ENCODE data around the gene RASAL2. TPM values are rescaled to one million over a fixed set of nuclear protein-coding genes. Genes with fewer than 3 reads are reported as not detected.

The RASAL2 gene
- total RNA-seq (2014; rRNA removed; shearing (Covaris generic)) = 3.6 and 5.3 TPM in 2 replicates

DNA sequence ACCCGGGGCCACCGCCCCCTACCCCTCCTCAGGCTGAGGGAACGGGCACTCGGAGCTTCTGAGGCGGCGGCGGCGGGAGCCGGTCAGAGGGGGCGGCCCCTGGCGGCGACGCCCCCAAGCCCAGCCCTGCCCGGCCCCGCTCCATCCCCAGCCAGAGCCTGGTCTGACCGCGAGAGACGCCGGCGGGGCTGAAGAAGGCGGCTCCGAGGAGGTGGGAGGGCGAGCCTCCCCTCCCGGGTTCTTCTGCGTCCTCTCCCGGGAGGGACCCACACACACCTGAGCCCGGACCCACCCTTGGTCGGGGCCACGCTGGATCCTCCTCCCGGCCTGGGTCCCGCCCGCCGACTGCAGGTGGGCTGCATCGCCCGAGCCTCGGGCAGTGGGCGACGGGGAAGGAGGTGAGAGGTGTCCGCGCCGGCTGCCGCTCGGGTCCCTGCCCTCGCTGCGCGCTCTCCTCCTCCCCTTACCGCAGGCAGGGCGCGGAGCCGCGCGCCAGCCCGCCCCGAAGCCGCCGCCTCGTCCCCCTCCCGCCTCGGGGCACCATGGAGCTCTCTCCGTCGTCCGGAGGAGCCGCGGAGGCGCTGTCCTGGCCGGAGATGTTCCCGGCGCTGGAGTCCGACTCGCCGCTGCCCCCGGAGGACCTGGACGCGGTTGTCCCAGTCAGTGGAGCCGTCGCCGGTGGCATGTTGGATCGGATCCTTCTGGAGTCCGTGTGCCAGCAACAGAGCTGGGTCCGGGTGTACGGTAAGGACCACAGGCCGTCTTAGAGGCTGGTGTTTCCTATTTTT, at the start of gene RASAL2:
Gene RASAL2, plus strand, starts transcription at position 154 of the 788 bp plus-strand sequence. Its CDS starts 389 bp downstream, at position 543.
- peak; percentile 25 for DNase-seq (ENCODE audit: low spot score)

DNA sequence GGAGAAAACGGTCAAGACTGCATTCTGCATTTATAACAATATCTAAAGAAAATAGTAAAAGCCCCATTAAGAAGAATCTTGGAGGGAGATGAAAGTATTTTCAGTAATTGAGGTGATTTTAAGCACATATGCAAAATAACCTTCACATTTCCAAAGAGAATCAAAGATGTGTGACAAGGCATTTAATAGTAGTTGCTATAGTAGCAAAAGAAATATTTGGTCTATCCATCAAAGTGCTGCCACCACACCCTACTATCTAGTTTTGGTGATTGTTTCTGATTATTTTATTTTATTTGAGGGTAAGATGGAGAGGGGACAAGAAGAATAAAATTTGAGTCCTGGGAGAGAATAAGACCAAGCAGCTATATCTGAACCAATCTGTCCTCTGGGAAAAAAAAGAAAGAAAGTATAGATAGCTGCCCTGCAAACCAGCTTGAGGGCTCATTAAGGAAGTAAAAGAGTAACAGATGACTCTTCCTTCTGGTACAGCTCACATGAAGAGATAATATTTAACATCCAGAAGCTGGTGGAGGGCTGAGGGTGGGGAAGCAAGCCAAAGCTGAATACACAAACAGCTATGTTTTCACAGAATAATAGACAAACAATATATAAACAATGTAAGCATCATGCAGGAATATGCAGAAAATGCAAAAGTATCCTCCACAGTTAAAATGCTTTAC, 47.2 kb upstream of the RASAL2 start:
- no peak for DNase-seq (ENCODE audit: low spot score)

DNA sequence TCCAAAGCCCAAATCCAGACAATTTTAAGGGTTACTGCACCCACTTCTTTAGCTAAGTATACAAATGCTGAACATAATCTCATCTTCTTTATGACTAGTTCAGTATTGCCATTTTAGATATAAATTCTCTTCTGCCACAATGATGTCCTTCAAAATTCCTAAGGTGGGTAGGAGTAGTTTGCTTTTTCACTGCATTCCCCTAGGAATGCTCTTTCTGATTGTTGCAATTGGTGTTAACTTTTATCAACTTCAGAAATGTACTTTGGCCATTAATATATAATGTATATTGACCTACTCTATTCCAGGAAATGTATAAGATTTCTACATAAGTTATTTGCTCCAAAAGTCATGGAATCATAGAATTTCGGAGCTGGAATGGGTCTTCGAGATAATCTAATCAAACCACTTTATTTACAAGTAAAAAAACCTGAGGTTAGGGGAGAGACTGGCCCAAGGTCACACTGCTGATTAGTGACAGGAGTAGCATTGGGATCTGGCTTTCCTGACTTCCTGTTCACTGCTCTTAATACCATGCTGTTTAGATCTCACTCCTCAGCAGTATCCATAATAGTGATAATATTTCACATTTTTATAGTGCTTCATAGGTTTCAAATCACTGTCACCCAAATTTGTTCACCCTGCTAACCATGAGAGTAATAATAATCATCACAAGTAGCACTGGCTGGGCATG, 46.4 kb upstream of the RASAL2 start:
- no peak for DNase-seq (ENCODE audit: low spot score)

DNA sequence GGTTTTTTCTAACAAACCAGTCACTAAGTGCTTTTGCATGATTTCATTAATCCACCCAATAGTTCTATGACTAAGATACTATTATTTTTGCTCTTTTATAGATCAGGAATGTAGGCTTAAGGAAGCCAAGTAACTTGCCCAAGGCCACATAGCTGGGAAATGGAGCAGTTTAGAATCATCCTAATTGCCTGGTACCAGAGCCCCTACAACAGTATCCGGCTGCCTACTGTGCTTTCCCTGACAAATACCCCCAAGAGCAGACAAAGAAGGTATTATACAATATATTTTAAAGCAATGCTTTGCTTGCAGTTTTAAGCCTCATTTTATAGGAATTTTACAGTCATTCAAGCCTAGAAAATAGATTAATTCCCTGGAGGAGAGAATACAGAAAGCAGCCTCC, 45.5 kb upstream of the RASAL2 start:
- DNase-seq (ENCODE audit: low spot score) = no peak

DNA sequence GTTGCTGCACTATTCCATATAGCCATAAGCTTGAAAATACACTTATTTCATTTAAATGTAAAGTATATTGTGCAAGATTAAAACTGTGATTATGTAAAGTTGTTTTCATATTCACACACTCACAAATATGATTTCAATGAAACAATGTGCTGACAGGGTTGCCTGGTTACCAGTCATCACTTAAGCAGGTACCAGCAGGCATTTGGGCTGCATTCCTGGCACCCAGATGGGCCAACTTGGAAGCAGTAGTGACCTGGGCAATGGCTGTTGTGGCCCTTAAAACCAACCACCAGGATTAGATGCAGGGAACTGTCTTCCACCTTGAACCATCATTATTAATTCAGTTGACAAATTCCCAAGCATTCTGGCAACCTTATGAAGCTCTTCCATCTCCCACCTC, 45.0 kb upstream of the RASAL2 start:
- no peak for DNase-seq (ENCODE audit: low spot score)

DNA sequence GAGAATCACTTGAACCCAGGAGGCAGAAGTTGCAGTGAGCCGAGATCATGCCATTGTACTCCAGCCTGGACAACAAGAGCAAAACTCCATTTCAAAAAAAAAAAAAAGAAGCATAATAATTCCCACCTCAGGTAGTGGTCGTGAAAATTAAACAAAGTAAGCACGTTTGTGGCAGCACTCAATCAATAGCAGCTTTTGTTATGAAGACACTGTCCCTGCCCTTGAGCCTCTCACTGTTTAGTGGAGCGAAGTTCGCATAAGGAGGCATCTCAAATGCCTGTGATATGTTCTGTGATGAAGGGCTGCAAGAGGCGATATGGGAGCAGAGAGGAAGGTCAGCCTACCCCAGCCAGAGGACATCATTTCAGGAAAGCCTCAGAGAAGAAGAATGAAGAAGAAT, 43.8 kb upstream of the RASAL2 start:
- DNase-seq (ENCODE audit: low spot score) = no peak

DNA sequence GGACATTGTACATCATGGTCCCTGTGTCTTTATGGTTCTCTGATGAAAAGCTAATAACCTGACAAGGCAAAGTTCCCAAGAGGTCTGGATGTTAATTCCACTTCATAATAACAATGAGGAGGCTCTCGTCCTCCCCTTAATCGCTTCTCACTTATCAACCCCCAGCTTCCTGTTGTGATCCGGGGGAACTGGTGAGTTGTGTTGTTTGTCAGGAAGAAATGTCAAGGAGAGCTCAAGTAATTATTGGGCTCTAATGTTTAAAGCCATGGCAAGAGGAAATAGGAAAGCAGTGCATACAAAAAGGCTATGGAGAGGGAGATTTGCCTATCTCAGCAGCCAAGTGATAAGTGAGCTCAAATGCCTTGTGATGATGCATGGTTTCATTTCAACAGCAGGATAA, 42.8 kb upstream of the RASAL2 start:
- no peak for DNase-seq (ENCODE audit: low spot score)

DNA sequence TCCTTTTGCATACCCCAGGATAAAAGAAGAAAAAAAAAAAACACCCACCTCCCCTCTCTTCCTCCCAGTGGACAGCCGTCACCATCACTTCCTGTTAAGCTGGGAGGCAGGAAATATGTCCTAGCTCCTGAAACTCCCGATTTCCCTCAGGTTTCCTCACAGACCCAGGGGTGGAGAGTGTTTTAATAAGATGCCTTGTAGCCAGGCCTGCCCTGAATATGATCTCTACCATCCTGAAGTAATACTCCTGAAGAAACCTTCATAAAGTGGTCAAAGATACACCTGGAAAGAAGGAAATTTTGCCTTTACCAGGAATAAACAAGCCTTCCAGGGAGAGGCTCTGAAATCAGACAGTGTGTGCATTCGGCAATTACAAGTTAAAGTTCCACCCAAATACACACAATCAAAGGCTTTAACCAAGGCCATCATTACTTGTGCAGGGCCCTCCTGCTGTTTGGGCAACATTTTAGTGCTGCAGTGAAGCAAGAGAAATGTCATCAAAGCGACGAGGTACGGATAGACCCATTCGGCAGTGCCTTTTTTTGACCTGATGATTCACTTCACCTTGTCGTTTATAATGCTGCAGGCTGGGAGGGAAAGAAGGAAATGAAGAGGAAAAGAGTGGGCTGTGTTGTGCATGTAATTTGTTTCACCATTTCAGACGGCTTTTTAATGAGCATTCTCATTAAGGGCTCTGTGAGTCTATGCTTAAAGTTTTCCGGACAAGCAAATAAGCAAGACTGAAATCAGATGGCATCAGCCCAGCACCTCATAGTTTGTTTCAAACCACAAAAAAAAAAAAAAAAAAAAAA, 41.0 kb upstream of the RASAL2 start:
- peak; percentile 21 for DNase-seq (ENCODE audit: low spot score)

DNA sequence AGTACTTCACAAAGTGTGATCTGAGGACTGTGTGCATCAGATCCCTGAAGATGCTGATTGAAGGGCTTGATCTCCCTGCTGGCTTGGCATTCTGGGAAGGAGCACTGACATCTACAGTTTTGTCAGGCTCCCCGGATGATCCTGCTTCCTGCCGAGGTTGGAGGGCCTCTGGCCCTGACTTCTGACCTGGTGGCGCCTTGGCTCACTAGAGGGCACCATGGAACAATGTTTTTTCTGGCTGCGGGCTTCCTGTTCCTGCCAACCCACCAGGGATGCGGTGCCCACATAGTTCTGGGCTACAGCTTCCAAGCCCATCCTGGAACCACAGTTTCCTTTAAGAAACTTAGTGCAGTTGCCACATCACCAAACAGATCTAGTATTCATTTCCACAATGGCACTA, 38.8 kb upstream of the RASAL2 start:
- DNase-seq (ENCODE audit: low spot score) = peak; percentile 56

DNA sequence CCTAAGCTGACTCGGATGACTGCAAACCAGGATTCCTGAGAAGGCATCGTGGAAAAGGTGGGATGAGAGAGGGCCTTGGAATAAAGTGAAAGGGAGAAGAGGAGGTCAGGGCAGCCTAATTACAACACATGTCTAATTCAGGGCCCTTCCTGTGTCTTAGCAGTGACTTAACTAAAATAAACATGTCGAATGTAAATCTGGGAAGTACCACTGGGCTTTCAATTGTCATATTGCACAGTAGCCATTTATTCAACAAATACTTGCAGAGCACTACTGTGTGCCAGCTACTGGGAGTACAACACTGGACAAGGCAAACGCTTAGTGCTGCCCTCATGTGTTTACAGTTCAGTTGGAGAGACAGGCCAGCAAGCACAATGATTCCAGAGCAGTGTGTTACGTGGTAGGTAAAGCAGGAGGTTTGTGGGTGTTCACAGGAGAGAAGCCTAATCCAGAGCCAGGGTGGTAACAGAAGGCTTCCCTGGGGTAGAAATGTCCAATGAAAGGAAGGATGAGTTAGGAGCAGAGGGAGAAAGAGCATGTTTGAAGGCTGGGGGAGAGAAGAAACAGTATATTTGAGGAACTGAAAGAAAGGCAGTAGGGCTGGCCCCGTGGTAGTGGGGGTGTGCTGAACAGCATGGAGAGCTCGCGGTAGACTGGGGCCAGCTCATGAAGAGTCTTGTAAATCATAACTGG, 38.0 kb upstream of the RASAL2 start:
- DNase-seq (ENCODE audit: low spot score) = peak; percentile 44

DNA sequence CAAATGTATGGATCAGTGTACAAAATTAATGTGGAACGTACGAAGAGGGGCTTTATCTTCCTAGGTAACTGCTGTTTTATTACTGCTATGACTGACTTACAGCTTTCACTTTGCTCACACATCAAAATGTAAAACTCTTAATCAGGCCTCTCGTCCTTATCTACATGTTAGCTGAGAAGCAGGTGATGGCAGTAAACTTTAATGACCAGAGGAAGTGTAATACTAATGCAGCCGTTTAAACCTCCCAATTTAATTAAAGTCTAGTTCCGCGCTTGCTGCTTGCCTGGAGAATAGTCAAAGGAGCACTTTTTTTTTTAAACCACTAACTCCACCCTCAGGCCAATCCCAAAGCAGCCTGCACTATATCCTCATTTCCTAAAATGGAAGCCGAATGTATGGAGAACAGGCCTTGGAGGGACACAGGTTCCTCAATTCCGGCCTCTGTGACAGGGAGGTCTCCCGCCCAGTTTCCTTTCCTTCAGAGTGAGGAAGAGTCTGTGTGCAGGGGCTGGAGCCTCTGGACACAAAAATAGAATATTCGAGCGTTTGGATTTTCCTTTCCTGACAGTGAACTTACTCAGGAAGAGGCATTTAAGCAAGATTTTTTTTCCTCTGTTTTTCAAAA, 36.7 kb upstream of the RASAL2 start:
- no peak for DNase-seq (ENCODE audit: low spot score)

DNA sequence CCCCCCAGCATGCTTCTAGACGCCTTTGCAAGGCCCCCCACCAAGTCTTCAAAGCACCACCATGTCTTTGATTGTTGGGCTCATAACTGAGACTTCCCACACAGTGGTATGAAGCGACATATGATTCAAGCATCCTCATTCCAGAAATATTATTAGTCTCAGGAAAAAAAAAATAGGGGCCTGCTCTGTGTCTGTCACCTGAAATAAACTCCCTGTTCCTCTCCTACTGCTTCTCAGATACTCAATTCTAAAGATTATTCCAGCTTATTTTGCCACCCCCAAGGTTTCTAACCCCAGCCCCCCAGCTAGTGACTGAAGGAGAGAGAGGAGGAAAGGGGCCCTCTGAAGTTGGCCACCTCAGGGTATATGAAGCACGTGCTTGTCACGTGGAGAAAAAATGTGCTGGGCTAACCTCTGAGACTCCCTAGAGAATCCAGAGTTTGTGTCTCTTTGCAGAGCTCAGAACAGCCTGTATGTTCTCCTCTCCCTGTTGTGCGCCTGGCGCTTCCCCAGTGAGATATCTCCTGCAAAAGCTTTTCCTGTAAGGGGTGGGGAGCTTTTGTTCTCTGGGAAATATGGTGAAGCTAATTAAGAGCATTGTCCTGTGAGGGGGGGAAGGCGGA, 35.9 kb upstream of the RASAL2 start:
- DNase-seq (ENCODE audit: low spot score) = no peak

DNA sequence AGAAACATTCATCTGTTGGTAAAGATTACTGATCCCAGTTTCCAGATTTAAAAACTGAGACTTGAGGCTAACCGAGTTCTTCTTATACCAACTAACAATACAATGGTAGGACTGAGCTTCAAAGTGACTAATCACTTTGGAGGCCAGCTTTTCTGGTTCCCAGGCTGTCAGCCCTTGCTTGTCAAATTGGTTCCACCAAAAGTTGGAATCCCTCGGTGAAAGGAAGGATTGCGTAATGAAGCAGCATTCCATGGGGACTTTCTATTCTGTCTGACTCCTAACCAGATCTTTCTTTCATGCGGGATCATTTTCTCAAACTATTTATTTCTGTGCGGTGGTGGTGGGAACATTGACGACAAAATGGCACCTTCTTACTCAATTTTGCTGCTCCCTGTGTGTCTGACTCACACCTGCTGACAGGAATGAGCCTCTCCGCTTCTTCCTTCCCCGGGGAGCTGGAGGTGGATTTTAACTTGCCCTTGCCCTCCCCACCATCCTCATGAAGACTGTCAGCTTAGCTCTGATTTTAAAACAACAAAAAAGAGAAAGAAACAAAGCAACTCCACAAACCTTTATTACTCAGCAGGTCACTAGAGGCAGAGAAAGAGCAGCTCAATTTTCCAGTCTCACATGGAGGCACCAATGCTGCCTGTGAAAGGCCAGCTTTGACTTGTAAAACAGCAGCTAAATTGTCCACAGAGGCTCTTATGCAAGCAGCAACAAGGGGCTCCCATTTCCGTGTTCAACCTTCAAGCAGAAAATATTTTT, 32.9 kb upstream of the RASAL2 start:
- peak; percentile 28 for DNase-seq (ENCODE audit: low spot score)

DNA sequence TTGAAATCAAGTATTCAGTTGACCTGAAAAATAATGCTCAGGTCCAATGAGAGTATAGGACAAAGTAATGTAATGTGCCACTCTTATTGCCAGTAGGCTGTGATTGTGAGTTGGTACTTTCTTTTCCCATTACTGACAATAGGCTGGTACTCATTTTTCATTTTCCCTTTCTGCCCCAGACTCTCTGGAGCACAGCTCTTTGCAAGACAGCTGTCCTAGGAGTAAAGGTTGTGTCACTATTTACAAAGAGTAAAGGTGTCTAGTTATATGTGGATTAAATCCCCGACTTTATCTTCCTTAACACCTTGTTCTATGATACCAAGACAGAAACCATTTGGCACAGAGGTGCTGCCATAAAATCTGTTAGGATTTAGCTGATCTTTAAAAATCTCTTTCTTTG, 32.3 kb upstream of the RASAL2 start:
- no peak for DNase-seq (ENCODE audit: low spot score)

DNA sequence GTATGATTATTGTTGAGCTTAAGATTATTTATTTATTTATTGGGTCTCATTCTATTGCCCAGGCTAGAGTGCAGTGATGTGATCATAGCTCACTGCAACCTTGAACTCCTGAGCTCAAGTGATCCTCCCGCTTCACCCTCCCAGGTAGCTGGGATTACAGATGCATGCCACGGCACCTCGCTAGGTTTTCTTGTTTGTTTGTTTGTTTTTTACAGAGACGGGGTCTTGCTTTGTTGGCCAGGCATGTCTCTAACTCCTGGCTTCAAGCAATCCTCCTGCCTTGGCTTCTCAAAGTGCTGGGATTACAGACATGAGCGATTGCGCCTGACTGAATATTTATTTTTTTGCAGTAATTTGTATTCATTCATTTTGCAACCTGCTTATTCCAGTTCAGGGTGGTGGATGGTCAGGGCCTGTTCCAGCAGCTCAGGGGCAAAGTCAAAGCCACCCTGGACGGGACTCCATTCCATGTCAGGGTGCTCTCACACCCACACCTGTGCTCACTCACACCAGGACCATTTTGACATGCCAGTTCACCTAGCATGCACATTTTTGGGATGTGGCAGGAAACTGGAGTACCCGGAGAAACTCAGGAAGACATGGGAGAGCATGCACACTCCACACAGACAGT, 29.6 kb upstream of the RASAL2 start:
- no peak for DNase-seq (ENCODE audit: low spot score)

DNA sequence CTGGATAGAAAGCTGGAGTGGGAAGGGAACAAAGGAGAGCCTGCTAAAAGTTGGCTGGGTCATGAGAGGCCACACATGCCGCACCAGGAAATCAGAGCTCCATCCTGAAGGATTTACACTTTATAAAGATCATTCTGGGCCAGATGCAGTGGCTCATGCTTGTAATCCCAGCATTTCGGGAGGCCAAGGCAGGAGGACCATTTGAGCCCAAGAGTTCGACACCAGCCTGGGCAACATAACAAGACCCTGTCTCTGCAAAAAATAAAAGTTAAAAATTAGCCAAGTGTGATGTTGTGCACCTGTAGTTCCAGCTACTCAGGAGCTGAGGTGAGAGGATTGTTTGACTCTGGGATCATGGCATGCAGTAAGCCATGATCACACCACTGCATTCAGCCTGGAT, 28.7 kb upstream of the RASAL2 start:
- no peak for DNase-seq (ENCODE audit: low spot score)

DNA sequence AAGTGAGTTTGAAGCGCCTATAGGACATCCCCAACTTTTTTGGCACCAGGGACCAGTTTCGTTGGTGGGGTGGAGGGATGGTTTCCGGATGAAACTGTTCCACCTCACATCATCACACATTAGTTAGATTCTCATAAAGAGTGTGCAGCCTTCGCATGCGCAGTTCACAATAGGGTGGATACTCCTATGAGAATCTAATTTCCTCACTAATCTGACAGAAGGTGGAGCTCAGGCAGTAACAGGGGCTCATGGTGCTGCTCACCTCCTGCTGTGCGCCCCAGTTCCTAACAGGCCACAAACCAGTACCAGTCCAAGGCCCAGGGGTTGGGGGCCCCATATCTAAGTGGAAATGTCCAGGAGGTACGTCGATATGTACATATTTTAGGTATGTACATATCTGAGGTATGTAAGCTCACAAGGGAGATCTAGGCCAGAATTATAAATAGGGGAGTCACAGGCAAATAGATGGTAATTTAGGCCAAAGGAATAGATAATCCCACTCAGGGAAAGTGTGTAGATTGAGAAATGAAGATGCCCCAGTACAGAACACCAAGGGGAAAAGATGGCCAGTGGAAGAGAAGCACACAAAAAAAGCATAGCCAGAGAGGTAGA, 27.5 kb upstream of the RASAL2 start:
- no peak for DNase-seq (ENCODE audit: low spot score)

DNA sequence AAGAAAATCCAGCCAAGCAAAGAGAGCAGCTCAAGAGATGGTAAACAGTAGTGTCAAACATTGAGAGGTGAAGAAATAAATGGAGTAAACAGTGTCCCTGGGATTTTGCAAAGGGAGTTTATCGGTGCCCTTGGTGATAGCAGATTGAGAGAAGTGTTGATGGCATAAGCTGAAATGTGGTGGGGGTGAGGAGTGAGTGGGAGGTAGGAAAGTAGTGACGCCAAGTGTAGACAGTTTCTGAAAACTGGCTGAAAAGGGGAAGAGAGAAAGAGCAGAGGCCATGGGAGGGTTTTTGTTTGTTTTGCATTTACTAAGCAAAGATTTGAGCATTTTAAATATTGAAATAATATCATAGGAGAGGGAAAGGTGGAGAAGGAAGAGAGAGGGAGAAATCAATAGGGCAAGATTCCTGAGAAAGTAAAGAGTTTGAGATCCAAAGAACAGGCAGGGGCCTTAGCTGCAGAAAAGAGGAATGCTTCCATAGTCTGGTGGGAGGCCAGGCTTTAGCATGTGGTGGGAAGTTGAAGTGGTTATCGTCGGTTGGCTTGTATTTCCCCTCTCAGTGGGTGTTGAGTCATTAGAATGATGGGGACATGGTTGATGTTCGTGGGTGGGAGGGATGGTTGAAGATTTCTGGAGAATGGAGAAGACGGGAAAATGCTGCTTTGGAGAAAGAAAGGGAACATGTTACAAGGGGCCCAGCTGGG, 26.8 kb upstream of the RASAL2 start:
- DNase-seq (ENCODE audit: low spot score) = no peak
